ENCODE results near the gene SRP68. TPM values are rescaled to one million over a fixed set of nuclear protein-coding genes. Genes with fewer than 3 reads are reported as not detected.
"Not testable (repeated sequence)": the region's sequence is repeated elsewhere in the genome, so short reads cannot be mapped to it uniquely, and the experiment has no call there.

The SRP68 gene
- total RNA-seq, 1 donor from 2014 or later: 76.1 TPM

GRCh38 chr17:76079535-76079955 is 7.2 kb upstream of the SRP68 start:
- POLR2A ChIA-PET: interaction anchor here (0.7 kb wide), 1 partner anchor 24 kb away, joined by 3 read pairs; the partner anchor contains the start of gene EXOC7
- CTCF ChIA-PET: no interaction called here
- Mint-ChIP-seq H3K27me3 (peaks cover 30% of the 10 kb centered on the region), H3K4me1 (peaks cover 40% of the 10 kb centered on the region), H3K9me3 (no peaks in the 10 kb centered on the region), H3K36me3 (ENCODE audit: low read depth) (peaks cover 22% of the 10 kb centered on the region), H3K27ac (no peak overlapping the region), H3K4me3 (no peak overlapping the region)
- no peak for TF ChIP-seq CTCF (IDR thresholded peaks at IDR 0.05)
- DNase-seq (no peak), ATAC-seq (ENCODE audit: low read depth) (no peak)
- intact Hi-C loops (cut with micrococcal nuclease): no loop called here

GRCh38 chr17:76078860-76079534 is 6.7 kb upstream of the SRP68 start, which contains the start of gene ZACN:
Gene ZACN, plus strand, starts transcription at chr17:76079182. Its CDS starts 83 bp downstream, at chr17:76079265.
- ATAC-seq (ENCODE audit: low read depth) (no peak), DNase-seq (no peak)
- Mint-ChIP-seq H3K27me3 (peaks cover 30% of the 10 kb centered on the region), H3K4me3 (no peak within 1 kb of the TSS), H3K36me3 (ENCODE audit: low read depth) (peaks cover 17% of the 10 kb centered on the region), H3K4me1 (peaks cover 42% of the 10 kb centered on the region), H3K27ac (no peak within 1 kb of the TSS), H3K9me3 (no peaks in the 10 kb centered on the region)
- TF ChIP-seq CTCF (IDR thresholded peaks at IDR 0.05): no peak
- CTCF ChIA-PET: no interaction called here
- POLR2A ChIA-PET: interaction anchor here (0.6 to 0.7 kb wide), 2 partner anchors 10 to 24 kb away, joined by 3 to 4 read pairs; partner anchors contain the start of gene EXOC7
- intact Hi-C loops (cut with micrococcal nuclease): no loop called here

GRCh38 chr17:76078370-76078769 is 6.1 kb upstream of the SRP68 start:
- H3K9me3 Mint-ChIP-seq; ATAC-seq (ENCODE audit: low read depth); H3K27ac Mint-ChIP-seq; intact Hi-C loops (cut with micrococcal nuclease); CTCF ChIA-PET; H3K4me3 Mint-ChIP-seq; DNase-seq: not testable (repeated sequence)
- H3K36me3 Mint-ChIP-seq (ENCODE audit: low read depth): peaks cover 11% of the 10 kb centered on the region
- H3K27me3 Mint-ChIP-seq: peaks cover 36% of the 10 kb centered on the region
- H3K4me1 Mint-ChIP-seq: peaks cover 42% of the 10 kb centered on the region
- POLR2A ChIA-PET: interaction anchor here (0.6 to 0.9 kb wide), 2 partner anchors 10 to 25 kb away, joined by 4 to 8 read pairs; no protein-coding TSS in a partner anchor

- Mint-ChIP-seq H3K36me3 (ENCODE audit: low read depth) (peaks cover 5% of the 10 kb centered on the region), H3K4me3 (no peak overlapping the region), H3K4me1 (peaks cover 44% of the 10 kb centered on the region), H3K9me3 (no peaks in the 10 kb centered on the region), H3K27ac (no peak overlapping the region), H3K27me3 (peaks cover 36% of the 10 kb centered on the region)
- no peak for TF ChIP-seq CTCF (IDR thresholded peaks at IDR 0.05)
- DNase-seq: no peak
- ATAC-seq (ENCODE audit: low read depth): no peak
- ChIA-PET CTCF (no interaction called here), POLR2A (interaction anchor here (0.6 to 0.9 kb wide), 3 partner anchors 9 to 81 kb away, joined by 6 to 8 read pairs (median 6); no protein-coding TSS in a partner anchor)
- intact Hi-C loops (cut with micrococcal nuclease): no loop called here
These were observed 5.3 kb upstream of the SRP68 start for GRCh38 chr17:76077584-76078110.

- Mint-ChIP-seq H3K36me3 (ENCODE audit: low read depth) (peaks cover 2% of the 10 kb centered on the region), H3K27ac (peak overlapping the region; percentile 59), H3K9me3 (no peaks in the 10 kb centered on the region), H3K27me3 (peaks cover 36% of the 10 kb centered on the region), H3K4me1 (peaks cover 44% of the 10 kb centered on the region), H3K4me3 (peak overlapping the region; percentile 79)
- intact Hi-C loops (cut with micrococcal nuclease): no loop called here
- no peak for TF ChIP-seq CTCF (IDR thresholded peaks at IDR 0.05)
- ChIA-PET POLR2A (interaction anchor here (0.5 to 0.7 kb wide), 3 partner anchors 9 to 211 kb away, joined by 6 to 7 read pairs (median 6); no protein-coding TSS in a partner anchor), CTCF (no interaction called here)
- ATAC-seq (ENCODE audit: low read depth) (peak; percentile 15), DNase-seq (peak; percentile 40)
These were observed 4.7 kb upstream of the SRP68 start for GRCh38 chr17:76076765-76077583.

Measured in activated B cell treated with CpG ODN at 0.5 μM for 24 hours (primary cell).